GM18870 (cell line): ENCODE data around the gene BAG3.
"Not testable (repeated sequence)": the region's sequence is repeated elsewhere in the genome, so short reads cannot be mapped to it uniquely, and the experiment has no call there.

Experiments
- ATAC-seq: cut with Tn5 transposase; IDR thresholded peaks from one replicate; pipeline ENCODE4 v1.9.1; 2021; ENCODE audit warnings: moderate library complexity; ENCODE audit not compliant: unreplicated experiment

The BAG3 gene

GRCh38 chr10:119650692-119651513 is at the start of gene BAG3:
BAG3 (plus strand) TSS chr10:119651380; CDS start chr10:119651676, 296 bp downstream.
- ATAC-seq: no peak

DNA sequence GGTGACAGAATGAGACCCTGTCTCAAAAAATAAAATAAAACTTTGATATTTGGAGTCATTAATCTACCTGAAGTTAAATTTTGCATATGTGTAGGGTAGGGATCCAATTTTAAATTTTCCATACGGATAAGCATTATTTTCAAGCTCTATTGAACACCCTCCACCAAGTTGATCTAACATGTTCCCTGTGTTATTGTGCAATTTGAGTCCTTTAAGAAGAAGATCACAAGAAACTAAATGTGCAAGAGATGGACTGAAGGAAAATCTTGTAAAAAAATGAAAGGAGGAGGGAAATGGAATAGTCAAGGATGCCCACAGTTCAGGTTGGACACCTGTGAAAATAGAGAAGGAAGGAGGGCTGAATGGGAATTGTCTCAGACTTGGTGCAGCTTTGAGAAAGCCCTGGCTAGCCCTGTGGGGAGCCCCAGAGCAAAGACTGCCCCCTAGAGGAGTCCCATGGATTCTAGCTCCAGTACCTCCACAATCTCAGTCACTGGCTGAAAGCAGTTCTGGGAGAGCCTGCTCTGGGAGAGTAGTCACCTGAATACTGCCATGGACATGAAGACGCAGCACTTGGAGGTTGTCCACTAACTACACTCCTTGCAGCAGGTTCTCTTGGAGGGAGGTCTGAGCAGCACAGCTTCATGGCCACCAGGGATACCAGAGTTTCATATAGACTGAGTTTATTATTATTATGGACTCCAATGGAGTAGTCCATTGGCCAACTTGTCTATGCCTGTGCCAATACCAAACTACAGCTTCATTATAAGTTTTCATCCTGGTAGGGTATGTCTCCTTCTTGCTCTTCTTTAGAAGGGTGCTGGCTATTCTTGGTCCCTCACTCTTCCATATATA is 48.7 kb upstream of the BAG3 start:
- ATAC-seq: no peak

DNA sequence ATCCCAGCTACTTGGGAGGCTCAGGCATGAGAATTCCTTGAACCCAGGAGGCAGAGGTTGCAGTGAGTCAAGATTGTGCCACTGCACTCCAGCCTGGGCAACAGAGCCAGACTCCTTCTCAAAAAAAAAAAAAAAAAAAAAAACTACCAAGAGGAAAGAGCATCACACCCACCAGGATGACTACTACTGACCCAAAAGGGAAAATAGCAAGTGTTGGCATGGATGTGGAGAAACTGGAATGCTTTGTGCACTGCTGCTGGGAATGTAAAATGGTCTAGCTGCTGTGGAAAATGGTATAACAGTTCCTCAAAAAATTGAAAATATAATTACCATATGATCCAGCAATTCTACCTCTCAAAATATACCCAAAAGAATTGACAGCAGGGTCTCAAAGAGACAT is 46.7 kb upstream of the BAG3 start:
- no peak for ATAC-seq

GRCh38 chr10:119608316-119609155 is 42.6 kb upstream of the BAG3 start:
- no peak for ATAC-seq

DNA sequence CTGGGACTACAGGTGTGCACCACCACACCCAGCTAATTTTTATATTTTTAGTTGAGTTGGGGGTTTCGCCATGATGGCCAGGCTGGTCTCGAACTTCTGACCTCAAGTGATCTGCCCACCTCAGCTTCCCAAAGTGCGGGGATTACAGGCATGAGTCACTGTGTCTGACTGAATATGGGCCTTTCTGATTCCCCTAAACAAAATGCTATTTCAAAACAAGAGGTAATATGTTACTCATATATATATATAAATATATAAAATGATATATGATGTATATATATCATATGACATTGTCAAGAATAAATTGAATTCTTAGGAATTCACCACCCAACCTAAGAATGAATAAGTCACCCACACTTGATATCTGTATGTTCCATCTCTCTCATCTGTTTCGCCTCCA is 41.7 kb upstream of the BAG3 start:
- ATAC-seq: no peak

DNA sequence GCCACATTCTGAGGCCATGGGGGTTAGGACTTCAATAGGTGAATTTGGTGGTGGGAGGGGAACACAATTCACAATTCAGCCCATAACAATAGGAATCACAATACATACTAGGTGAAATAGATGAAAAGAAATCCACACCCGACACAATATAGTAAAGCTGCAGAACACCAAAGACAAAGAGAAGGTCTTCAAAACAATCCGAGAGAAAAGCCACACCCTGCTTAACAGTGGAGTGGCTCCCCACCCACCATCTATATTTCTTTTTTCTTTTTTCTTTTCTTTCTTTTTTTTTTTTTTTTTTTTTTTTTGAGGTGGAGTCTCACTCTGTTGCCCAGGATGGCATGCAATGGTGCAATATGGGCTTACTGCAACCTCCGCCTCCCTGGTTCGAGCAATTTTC is 39.7 kb upstream of the BAG3 start:
- ATAC-seq: no peak

- ATAC-seq: no peak
Measured at GRCh38 chr10:119613741-119614140, 37.4 kb upstream of the BAG3 start.

DNA sequence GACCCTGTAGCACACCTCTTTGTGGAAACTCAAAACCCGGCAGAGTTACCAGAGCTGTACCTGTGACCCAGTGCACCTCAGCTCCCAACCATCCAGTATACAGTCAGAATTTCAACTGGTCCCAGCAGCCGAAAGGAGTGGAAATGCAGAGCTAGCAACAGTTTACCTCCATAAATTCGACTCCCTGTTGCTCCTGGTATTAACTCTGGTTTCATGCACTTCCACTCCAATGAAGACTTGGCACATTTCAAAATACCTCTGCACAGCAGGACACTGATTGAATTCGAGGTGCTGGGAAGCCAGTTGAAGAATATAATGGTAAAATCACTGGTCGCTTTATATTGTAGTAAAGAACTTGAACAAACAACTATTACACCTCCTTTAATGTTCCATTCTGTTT is 36.5 kb upstream of the BAG3 start:
- ATAC-seq: no peak

- ATAC-seq: no peak
Measured at GRCh38 chr10:119616882-119617570, 34.2 kb upstream of the BAG3 start.

- no peak for ATAC-seq
Measured at GRCh38 chr10:119619215-119619614, 32.0 kb upstream of the BAG3 start.

- not testable (repeated sequence) for ATAC-seq
Measured at GRCh38 chr10:119619811-119620210, 31.4 kb upstream of the BAG3 start.

DNA sequence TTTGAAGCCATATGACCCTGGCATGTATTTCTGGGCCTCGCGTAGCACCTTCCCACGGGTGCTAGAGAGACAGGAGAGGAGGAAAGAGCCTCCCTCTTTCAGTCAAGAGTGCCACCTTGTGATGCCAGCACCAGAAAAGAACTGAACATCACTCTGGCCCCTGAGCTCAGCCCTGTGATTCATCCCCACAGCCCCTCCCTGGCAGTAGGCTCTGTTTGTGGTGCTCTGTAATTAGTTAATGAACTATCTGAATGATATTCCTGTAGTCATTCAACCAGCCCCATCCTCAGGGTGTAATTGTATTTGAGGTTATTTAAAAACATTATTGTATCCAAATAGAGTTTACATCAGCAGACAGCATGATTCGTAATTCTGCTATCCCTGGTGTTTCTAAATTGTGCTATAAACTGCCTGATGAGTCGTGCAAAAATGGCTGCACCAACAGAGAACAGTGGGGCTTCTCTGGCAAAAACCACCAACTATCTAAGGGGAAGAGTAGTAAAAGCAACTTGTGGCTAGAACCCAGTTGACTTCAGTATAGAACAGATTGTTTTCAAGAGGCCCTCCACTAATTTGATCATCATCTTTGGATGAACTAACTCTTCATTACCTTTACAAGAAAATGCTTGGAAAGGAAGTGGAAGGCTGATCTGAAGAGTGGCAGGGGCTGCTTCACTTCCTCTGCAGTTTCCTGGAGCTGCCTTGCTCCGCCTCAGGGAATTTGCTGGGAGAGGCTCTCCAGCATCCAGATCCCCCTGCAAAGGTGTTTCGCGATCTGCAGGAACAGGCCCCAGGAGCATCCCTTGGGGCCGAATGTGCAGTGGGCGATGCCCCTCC is 30.7 kb upstream of the BAG3 start:
- ATAC-seq: no peak

GRCh38 chr10:119621078-119621384 is 30.1 kb upstream of the BAG3 start:
- no peak for ATAC-seq

GRCh38 chr10:119625570-119626280 is 25.5 kb upstream of the BAG3 start:
- ATAC-seq: no peak

DNA sequence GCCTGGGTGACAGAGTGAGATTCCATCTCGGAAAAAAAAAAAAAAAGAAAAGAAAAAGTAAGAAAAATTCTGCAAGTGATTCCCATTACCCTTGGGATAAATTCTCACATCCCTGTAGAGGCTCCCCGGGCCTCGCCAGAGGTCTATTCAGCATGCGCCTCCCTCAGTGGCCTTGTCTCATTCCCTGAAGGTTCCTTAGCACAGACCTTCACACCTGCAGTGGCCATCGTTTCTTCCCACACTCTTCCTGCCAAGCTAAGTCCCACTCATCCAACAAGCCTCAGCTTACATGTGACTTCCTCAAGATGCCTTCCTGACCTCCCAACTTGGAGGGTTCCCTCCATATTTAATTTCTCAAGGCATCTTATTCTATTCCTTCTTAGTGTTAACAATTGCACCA is 20.9 kb upstream of the BAG3 start:
- ATAC-seq: no peak

GRCh38 chr10:119633538-119634218 is 17.5 kb upstream of the BAG3 start:
- ATAC-seq: no peak

GRCh38 chr10:119634219-119634544 is 17.0 kb upstream of the BAG3 start:
- ATAC-seq: no peak

DNA sequence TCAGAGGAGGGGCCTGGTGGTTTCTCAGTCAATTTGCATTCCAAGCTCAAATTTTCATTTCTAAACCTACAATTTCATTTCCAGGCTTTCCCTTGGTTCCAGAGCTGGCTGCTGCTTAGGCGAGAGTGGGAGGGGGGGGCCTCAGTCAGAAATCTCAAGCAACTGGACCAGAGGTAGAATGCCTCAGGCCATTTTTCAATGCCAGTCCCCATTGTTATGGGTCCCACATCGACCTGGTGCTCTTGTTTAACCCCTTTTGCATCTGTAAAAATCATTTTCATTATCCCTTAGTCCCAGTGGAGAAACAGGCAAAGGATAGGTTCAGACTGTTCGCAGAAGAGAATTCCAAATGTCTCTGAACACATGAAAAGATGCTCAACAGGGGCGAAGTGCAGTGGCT is 13.5 kb upstream of the BAG3 start:
- no peak for ATAC-seq

DNA sequence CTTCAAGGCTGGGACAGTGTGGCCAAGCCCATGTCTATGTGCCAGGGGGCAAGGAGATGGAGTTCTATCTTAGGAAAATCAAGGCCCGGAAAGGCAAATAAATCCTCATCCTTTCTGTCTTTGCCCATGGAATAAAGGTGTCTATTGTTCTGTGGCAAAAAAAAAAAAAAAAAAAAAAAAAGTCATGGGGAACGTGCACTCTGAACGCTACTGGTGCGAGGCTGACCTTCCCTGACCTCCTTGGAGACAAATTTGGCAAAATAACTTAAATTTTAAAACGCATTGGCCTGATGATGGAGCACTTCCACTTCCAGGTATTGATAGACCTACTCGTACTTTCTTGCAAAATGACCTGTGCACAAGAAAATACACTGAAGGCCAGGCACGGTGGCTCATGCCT is 12.2 kb upstream of the BAG3 start:
- no peak for ATAC-seq
